NCI-H748 treated with DMSO at 0.1 percent for 48 hours (cell line): ENCODE data around the gene PKNOX1.
"Not testable (repeated sequence)": the region's sequence is repeated elsewhere in the genome, so short reads cannot be mapped to it uniquely, and the experiment has no call there.

Source experiments
- DNase-seq: peaks from one replicate; lab custom pipeline; 2025; lab: John Stamatoyannopoulos, UW

The PKNOX1 gene

DNA sequence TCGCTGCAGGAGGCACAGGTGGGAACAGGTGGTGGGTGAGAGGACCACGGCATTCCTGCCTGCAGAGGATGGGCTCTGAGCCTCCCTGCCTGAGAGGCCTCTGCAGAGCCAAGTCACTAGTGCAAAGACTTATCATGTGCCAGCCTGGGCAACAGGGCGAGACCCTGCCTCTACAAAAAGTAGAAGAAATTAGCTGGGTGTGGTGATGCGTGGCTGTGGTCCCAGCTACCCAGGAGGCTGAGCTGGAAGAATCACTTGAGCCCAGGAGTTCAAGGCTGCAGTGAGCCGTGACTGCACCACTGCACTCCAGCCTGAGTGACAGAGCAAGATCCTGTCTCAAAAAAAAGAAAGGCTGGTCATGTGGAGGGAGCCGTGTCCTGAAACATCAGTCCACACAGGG lies 46.4 kb downstream of the PKNOX1 start:
- DNase-seq, result no peak

DNA sequence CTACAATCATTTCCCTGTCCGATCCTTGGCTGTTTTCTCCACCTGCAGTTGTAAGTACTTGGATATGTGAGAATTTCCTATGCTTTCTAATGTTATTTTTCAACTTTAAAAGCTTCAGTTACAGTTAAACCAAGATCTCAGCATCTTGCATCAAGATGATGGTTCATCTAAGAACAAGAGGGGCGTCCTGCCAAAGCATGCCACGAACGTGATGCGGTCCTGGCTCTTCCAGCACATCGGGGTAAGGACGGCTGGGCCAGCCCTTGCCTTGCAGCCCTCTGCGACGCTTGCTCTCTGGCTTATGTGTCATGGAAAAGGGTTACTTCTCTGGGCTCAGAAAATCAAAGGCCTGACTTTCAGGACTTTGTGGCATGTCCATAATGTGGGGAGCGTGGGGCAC lies 46.8 kb downstream of the PKNOX1 start:
- no peak for DNase-seq

DNA sequence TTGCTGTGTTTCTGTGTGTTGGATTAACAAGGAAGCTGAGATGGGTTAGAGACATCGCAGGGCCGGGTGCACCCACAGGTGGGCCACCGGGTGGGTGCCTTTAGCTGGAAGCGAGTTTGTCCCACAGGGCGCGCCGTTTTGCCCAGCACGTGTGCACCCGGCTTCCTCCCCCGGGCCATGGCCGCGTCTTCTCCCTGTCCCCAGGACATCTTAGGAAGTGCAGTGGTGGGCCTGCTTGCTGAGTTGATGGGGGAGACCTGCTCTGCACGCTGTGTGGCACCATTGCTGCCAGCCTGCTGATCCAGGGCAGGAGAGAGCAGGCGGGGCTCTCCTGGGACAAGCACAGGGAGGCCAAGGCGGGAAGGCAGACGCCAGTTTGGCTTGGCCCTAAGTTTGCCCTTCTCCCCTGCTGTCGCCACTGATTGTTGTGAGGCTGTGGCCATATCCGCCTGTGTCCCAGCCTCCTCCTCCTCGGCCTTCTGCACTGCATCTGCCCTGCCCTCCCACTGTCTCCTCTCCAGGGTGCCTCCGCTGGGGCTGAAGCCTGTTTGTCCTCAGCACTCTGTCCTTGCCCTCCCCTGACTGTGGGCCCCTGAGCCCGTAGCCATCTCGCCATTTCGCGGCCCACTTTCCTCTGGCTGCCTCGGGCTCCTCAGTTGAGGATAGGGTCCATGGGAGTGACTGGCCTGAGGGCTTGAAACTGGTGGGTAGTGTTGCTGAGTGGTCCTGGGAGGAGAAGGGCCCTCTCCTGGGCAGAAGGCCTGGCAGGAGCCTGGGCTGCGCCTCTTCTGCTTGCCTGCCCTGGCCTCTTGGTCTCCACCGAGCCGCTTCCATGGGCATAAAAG lies 47.6 kb downstream of the PKNOX1 start:
- DNase-seq, result no peak

DNA sequence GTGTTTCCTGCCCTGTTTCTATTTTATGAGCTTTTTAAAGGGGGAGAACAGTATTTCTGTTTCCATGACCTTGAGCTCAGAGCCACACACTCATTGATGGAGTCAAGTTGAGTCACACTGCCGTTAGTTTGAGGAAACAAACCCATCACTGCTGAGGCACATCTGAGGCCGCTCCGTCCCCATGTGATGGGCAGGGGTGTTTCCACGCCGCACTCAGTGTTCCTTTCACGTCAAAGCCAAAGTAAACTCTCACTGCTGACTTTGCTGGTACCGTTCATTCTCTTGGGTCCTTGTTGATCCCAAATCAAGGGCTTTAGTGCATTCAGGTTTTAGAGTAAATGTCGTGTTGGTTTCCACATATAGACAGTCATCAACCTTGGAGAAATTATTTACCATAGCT lies 48.8 kb downstream of the PKNOX1 start:
- DNase-seq, result no peak

DNA sequence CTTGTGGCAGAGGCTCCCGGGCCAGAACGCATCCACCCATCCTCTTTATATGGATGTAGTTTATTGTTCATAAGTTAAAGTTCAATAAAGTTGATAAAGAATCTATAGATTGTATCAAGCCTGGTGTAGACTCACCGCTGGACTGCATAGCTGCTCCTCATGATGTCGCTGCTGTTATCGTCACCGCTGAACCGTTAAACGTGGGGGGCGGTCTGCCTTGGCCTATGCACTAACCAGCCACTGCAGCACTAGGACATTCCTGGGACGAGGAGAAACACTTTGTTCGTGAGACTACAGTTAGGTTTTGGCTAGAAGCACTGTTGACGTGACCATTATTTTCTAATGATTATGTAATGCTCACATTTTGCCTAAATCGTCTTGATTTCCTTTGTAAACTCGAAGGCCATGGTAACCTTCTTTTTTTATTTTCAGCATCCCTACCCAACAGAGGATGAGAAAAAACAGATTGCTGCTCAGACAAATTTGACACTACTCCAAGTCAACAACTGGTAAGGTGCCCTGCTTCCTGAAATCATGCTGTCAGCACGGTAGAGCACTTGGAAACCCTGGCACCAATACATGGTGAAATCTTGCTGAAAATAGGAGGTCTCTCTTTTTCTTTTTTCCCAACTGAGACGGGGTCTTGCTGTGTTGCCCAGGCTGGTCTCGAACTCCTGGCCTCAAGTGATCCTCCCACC lies 50.2 kb downstream of the PKNOX1 start:
- DNase-seq, result no peak

DNA sequence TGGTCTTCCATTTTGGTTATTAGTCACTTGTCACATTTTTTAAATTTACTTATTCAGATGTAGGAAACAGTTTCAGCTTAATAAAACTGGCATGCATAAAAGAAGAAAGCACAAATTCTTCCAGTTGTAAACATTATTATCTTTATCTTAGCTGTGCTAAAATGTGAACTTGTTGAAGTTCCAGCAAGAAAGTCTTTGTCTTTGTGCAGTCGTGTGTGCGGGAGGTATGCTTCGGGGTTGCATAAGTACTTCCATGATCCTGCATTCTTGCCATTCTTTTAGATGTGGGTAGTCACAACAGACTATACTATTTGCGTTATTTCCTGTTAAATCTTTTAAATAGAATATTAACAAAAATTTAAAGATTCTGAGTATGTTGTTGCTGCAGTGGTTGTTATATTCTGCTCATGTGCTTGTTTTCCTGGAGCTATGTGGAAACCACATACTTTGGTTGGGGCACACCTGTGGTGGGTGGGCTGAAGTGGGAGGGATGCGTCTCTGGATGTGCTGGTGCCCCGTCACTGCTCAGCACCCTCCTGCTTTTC lies 51.3 kb downstream of the PKNOX1 start:
- no peak for DNase-seq

DNA sequence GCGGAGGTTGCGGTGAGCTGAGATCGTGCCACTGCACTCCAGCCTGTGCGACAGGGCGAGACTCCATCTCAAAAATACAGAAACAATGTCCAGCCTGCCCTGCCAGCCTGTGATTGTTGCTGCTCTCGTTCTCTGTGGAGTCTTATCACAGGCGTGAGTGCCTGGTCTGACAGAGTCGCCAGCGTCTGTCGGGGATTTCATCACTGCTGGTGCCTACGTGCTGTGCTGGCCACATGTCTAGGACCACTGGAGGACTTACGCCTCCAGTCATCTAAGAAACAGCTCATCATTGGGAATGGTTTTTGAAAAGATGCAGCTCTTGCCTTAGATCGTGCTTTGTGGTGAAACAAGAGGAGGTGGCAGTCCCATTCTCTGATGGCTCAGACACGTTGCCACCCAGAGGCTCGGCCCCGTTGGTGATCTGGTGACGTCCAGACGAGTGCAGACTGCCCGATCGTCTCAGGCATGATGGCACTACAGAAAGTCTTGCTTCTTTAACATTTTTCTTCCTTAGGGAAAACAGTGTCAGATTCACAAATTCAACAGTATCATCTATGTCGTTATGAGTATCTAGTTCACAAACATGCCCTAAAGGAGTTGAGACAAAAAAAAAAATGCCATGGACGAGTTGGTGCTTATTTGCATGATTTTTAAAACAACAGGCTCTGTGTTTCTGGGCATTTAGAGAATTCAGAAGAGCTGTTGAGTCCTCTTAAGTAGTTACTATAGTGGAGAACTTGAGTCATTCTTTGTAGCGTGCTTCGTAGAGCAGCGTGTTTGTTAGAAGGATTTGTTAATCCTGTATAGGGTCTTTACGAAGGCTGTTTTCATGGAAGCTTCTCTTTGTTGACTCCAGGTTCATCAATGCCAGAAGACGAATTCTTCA lies 53.7 kb downstream of the PKNOX1 start:
- no peak for DNase-seq

DNA sequence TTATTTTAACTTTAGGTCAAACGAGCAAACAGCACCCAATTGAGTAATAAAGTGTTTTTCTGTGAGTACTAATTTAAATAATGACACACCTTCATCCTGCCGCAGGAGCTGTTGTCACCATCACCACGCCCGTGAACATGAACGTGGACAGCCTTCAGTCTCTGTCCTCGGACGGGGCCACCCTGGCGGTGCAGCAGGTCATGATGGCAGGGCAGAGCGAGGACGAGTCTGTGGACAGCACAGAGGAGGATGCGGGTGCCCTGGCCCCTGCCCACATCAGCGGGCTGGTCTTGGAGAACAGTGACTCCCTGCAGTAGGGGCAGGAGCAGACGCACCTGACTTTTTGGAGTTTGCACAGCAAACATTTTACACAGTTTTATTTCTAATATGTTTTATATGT lies 55.4 kb downstream of the PKNOX1 start:
- no peak for DNase-seq

DNA sequence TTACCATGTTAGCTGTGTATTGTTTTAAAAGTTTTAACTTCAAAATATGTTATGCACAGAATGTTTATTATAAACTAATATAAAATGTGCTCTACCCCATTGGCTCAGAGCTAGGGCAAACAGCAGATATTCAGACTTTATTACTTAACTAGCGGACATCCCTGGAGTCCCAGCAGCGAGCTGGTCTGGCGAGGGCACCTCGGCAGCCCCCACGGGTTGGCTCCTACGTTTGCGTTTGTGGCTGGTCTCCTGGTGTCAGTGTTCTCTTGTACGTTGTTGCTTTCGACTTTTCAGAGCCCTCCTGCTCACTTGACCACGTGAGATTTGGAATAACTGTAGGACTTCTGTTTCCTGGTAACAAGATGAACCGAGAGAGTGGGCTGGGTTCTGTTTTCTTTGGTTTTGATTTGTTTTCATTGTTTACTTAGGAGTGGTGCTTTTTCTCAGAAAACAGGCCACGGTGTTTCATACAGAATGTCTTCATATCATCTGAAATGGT lies 56.8 kb downstream of the PKNOX1 start:
- DNase-seq, result no peak

DNA sequence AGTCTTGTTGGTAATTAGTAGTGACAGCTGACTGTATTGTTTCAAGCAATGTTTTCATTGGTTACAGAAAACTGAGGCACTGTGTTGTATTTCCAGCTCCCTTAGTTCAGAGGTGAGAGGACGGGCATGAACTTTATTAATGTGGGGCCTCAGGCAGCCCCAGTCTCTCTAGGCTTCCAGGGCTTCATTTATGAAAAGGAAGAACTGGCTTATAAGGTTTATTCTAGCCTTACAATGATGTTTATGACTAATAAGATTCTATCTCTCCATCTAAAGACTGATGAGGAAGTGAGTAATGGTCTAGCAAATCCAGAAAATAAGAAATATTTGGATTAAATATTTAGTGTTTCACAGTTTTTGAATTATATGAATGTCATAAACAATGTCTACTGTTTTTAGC lies 59.7 kb downstream of the PKNOX1 start:
- DNase-seq, result no peak

DNA sequence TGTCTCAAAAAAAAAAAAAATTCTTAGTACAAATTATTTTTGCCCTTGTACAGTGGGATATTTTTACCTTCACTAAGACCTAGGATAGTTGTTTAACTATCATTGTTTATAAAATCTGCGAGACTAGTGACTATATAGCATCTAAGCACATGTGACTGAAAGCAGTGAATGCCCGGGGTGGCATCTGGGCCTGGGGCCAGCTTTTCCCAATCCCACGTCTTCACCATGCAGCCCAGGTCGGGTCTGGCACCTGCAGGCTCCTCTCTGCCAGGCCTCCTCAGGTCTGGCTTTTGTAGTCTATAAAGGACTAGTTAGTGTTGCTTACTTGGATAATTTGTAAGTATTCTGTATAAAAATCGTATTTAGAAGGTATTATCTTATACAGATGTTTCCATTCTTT lies 60.5 kb downstream of the PKNOX1 start:
- no peak for DNase-seq

DNA sequence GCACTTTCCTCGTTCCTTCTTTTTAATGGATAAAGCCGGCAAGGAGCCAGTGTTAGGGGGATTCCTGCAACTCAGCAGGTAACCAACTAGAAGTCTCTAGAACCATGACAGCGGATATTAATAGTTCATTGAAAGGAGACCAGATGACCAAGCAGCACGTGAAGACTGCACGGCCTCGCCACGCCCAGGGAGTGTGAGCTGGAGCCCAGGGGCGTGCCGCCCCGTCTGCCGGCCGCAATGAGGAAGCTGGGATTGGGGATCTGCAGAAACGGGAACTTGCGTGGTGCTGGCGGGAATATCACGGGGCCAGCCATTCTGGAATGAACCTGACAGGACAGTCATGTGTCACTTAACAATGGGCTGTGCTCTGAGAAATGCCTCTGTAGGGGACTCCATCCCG lies 62.5 kb downstream of the PKNOX1 start:
- DNase-seq, result not testable (repeated sequence)

DNA sequence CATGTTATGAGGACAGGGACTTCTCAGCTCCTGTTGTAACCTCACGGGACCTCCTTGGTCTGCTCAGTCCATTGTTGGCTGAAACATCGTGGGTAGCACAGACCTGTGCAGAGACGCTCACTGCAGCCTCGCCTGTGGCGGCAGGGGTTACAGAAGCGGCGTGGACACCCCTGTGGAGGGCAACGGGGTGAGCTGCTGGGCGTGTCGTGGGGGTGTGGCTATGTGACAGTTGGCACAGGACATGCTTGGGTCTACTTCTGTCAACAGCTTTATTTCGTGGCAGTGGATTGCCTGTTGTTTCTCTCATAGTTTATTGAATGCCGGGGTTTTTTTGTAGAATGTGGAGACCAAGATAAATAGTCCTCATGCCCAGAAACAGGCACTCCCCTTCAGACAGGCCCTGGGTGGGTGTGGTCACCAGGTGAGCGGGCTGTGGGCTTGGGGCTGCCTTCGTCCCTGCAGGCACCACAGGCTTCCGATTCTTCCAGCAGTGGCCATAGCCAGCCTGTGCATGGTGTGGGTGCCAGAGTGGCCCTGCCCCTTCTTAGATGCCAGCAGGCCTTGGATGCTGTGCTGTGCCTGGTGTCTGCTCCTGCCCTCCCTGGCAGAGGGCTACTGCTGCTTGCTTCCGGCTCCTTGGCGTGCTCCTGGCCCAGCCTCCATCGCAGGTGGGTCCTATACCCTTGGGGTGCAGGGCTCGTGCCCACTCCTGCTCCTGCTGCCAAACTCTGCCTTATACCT lies 63.7 kb downstream of the PKNOX1 start:
- not testable (repeated sequence) for DNase-seq

DNA sequence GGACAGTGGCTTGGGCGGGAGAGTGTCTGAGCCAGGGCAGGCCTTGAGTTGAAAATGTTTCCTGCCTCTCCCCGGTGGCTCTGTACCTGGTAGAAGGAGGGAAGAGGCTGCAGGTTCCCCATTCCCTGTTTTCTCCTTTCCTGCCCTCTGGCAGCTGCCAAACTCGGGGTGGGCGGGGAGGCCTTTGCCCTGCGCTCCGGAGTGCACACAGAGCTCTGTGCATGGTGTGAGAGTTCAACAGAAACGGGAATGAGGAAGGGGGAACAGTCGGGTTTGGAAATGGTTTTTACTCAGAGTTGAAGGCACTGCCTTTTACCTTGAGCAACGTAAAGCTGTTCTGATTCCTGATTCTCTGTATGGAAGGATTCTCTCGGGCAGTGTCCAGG lies 64.3 kb downstream of the PKNOX1 start:
- not testable (repeated sequence) for DNase-seq

DNA sequence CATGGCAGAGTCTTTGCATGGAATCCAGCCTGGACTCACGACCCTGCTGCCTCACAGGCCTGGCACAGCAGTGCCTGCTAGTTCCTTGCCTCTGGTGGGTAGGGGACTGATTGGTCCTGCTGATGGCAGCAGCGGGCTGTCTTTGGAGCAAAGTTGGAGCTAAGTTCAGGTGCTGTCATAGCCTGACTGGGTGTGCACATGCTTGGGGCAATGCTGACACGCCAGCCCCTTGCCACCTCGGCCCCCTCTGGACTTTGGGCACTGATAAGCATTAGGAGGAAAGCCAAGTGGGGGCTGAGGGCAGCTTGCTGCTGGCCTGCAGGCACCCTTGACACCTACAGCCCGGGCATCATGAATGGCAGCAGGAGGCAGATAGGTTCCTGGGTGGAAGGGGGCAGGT lies 67.8 kb downstream of the PKNOX1 start:
- DNase-seq, result not testable (repeated sequence)

DNA sequence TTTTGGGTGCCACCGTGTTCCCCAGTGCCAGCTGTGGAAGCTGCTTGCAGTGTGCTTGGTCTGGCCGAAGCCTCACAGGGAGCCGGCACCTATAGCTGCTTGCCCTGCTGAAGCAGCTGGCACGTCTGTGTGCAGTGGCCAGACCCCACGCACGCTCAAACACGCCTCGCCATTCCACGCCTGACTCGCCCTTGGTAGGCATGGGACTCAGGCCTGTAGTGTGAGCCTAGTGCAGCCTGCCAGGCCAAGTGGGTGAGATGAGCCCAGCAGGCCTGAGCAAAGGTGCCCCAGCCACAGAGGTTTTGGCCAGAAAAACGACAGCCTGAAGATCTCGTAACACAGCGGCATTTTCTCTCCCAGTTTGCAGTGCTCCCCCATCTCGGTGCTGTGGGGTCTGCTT lies 68.9 kb downstream of the PKNOX1 start:
- not testable (repeated sequence) for DNase-seq

DNA sequence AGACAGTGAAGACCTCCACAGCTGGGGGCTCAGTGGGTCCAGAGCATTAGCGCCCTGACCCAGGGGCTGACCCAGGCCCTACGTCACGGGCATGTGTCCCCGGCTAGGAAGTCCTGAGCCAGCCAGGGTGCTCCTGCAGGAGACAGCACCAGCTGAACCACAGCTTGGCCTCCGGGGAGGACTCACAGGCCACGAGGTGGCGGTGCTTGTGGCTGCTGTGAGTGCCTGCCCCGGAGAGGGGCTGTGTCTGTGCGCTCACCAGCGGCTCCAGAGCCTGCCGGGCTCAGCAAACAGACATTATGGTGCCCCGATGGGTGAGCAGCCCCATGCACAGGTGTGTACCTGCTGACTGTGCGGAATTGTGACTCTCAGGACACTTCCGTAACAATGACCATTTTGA lies 70.2 kb downstream of the PKNOX1 start:
- DNase-seq, result not testable (repeated sequence)

DNA sequence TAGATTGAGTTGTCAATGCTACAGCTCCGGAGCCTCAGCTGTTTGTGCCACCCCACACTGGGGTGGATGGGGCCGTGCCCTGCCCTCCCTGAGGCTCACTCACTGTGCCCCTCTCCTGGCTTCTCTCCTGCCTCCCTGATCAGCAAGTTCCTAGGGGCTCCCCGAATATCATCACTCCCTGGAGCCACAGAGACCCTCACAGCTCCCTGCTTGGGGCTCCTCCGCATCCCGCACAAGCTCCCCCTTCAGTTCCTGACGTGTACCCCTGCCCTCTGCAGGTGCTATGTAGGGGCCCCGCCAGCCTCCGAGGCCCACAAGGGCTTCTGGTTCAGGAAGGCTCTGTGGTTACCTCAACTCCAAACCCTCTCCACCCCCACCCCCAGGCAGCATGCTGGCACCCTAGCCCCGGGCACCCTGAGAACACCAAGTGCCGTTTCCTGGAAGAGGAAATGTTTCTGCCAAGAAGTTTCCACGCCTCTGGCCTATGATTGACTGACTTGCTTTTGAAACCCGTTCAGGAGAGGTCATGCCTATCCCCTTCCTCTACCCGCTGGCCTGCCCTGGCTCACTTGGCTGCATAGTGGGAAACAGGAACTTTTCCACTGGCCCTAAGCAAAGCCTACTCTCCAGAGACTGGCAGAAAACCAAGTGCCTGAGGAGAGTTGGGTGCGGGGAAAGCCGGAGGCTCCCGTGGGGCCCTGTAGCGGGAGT lies 71.0 kb downstream of the PKNOX1 start:
- not testable (repeated sequence) for DNase-seq

DNA sequence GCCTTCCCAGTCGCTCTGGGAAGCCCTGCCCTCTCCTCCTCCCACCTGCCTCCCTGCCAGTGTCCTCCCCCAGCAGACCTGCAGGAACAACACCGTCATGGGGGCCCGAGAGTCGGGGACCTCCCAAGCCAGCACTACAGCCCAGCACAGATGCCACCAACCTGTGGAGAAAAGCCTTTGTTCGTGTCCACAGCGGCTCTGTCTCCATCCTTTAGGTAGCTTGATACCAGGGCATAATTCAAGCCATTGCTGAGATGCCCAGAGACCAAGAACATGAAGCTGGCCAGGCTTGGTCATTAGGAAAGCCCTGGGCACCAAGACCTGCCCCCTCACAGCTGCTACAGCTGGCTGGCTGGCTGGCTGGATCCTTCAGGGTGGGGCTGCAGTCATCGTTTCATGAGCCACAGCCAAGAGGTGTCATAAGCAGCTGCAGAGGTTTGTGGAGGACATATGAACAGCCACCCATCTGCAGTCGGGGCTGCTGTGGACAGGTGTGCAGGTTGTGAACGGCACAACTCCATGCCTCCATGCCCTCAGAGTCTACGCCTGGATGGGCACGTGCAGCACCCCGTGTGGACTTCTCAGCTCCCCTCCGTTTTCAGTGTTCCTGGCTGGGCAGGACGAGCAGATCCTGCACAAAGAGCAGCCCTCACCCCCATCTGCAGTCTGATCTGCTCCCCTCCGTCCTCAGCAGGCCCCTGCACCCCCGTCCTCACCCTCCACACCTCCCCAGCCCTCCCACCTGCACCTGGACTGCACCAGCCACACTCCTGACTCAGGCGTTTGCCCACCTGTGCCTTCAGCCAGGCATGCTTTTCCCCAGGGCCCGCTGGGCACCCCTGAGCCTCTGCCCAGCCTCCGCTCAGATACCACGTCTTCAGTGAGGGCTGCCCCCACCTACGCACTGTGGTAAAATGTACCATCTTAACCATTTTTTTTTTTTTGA lies 71.8 kb downstream of the PKNOX1 start:
- not testable (repeated sequence) for DNase-seq
